Stimulated activated naive CD4-positive, alpha-beta T cell (primary cell): ENCODE data around the gene EHMT1.
"Not testable (repeated sequence)": the region's sequence is repeated elsewhere in the genome, so short reads cannot be mapped to it uniquely, and the experiment has no call there.

ENCODE experiments used
- DNase-seq, 6 experiments: peaks; one replicate each; lab custom pipeline; 2025; lab: John Stamatoyannopoulos, UW

Gene EHMT1

GRCh38 chr9:137720571-137721110 lies 101.8 kb downstream of the EHMT1 start:
- DNase-seq, result no peak

- DNase-seq, result no peak
Observed at GRCh38 chr9:137721479-137721878, 102.7 kb downstream of the EHMT1 start.

GRCh38 chr9:137721899-137722298 lies 103.1 kb downstream of the EHMT1 start:
- DNase-seq, result no peak

GRCh38 chr9:137722481-137722880 lies 103.7 kb downstream of the EHMT1 start:
- DNase-seq, result peak in 2 of 6 experiments; percentile 26 to 40

- peak in 3 of 6 experiments; percentile 14 to 52 (median 46) for DNase-seq
Observed at GRCh38 chr9:137723356-137723755, 104.6 kb downstream of the EHMT1 start.

- peak in 1 of 6 experiments; percentile 46 for DNase-seq
Observed at GRCh38 chr9:137723783-137724445, 105.1 kb downstream of the EHMT1 start.

GRCh38 chr9:137724818-137725240 lies 106.0 kb downstream of the EHMT1 start:
- DNase-seq, result no peak

- DNase-seq, result no peak
Observed at GRCh38 chr9:137725598-137725997, 106.8 kb downstream of the EHMT1 start.

- not testable (repeated sequence) for DNase-seq
Observed at GRCh38 chr9:137726336-137726735, 107.5 kb downstream of the EHMT1 start.

- no peak for DNase-seq
Observed at GRCh38 chr9:137726764-137727163, 108.0 kb downstream of the EHMT1 start.

- DNase-seq, result no peak
Observed at GRCh38 chr9:137727716-137728115, 108.9 kb downstream of the EHMT1 start.

GRCh38 chr9:137728444-137729311 lies 109.9 kb downstream of the EHMT1 start:
- no peak for DNase-seq

- no peak for DNase-seq
Observed at GRCh38 chr9:137731216-137731946, 112.6 kb downstream of the EHMT1 start.

- no peak for DNase-seq
Observed at GRCh38 chr9:137731947-137732813, 113.4 kb downstream of the EHMT1 start.

GRCh38 chr9:137733429-137733828 lies 114.6 kb downstream of the EHMT1 start:
- no peak for DNase-seq

GRCh38 chr9:137734181-137734580 lies 115.4 kb downstream of the EHMT1 start:
- no peak for DNase-seq

GRCh38 chr9:137738182-137738696 lies 119.4 kb downstream of the EHMT1 start:
- DNase-seq, result not testable (repeated sequence)

- DNase-seq, result no peak
Observed at GRCh38 chr9:137738703-137739102, 119.9 kb downstream of the EHMT1 start.

GRCh38 chr9:137739371-137740309 lies 120.8 kb downstream of the EHMT1 start:
- no peak for DNase-seq

- DNase-seq, result no peak
Observed at GRCh38 chr9:137740312-137740711, 121.5 kb downstream of the EHMT1 start.
